OCI-LY7 (cell line): ENCODE measurements around the gene FMN2. TPM values are rescaled to one million over a fixed set of nuclear protein-coding genes. Genes with fewer than 3 reads are reported as not detected.

ENCODE experiments used
- BruUV-seq: library from RNA; stranded (reverse); fragments of 400-500 nt; replicated peaks from 2 replicates; lab custom pipeline; 2021; lab: Mats Ljungman, UMichigan
- CTCF ChIA-PET: fragments of 300-600 bp; sonication (Branson Sonifier 250); formaldehyde crosslinking; loops from one replicate; lab custom pipeline; 2022; ENCODE audit warnings: antibody characterized with exemption; ENCODE audit not compliant: unreplicated experiment; lab: Charles Lee
- POLR2A ChIA-PET: fragments of 300-600 bp; sonication (Branson Sonifier 250); formaldehyde crosslinking; loops from one replicate; lab custom pipeline; 2022; ENCODE audit warnings: antibody characterized with exemption; lab: Charles Lee
- DNase-seq: peaks from one replicate; pipeline ENCODE4 v3.0.0-alpha.2; 2015; ENCODE audit warnings: low spot score
- H2AFZ ChIP-seq: fragments of 200-600 bp; sonication (generic), shearing (Covaris generic); 2 replicates; pipeline ENCODE4 v1.6.1; 2014; ENCODE audit warnings: mild to moderate bottlenecking, antibody characterized with exemption, low read length, moderate library complexity
- H3K27ac ChIP-seq: fragments of 200-600 bp; sonication (generic); 2 replicates; pipeline ENCODE4 v1.5.1; 2014; ENCODE audit warnings: mixed run types, low read depth, mild to moderate bottlenecking, moderate library complexity, low read length, inconsistent platforms; ENCODE audit not compliant: poor library complexity, severe bottlenecking
- H3K36me3 ChIP-seq: fragments of 200-600 bp; sonication (generic); 2 replicates; pipeline ENCODE4 v1.6.1; 2014; ENCODE audit warnings: mild to moderate bottlenecking, antibody characterized with exemption, low read length, moderate library complexity, mixed read lengths; ENCODE audit not compliant: insufficient read depth
- H3K4me1 ChIP-seq: fragments of 200-600 bp; sonication (generic); 2 replicates; pipeline ENCODE4 v1.5.1; 2014; ENCODE audit warnings: mild to moderate bottlenecking, low read length; ENCODE audit not compliant: insufficient read depth, poor library complexity, severe bottlenecking
- H3K4me2 ChIP-seq: fragments of 200-600 bp; sonication (generic); 2 replicates; pipeline ENCODE4 v1.6.1; 2014; ENCODE audit warnings: mild to moderate bottlenecking, low read length
- H3K4me3 ChIP-seq: fragments of 200-600 bp; sonication (generic); 2 replicates; pipeline ENCODE4 v1.5.1; 2014; ENCODE audit warnings: mild to moderate bottlenecking, low read depth, low read length; ENCODE audit not compliant: poor library complexity, severe bottlenecking
- H3K79me2 ChIP-seq: fragments of 200-600 bp; sonication (generic); 2 replicates; pipeline ENCODE4 v1.6.1; 2016; ENCODE audit warnings: low read depth, mild to moderate bottlenecking, low read length, moderate library complexity, mixed read lengths; ENCODE audit not compliant: insufficient read depth
- H3K9me2 ChIP-seq: fragments of 200-600 bp; sonication (generic); 2 replicates; pipeline ENCODE4 v1.6.1; 2016; ENCODE audit warnings: mild to moderate bottlenecking, low read length, mixed read lengths; ENCODE audit not compliant: insufficient read depth
- H3K9me3 ChIP-seq: fragments of 200-600 bp; sonication (generic); 2 replicates; pipeline ENCODE4 v1.6.1; 2014; ENCODE audit warnings: mild to moderate bottlenecking, mixed run types, low read length, mixed read lengths
- H4K20me1 ChIP-seq: fragments of 200-600 bp; sonication (generic); 2 replicates; pipeline ENCODE4 v1.6.1; 2014; ENCODE audit warnings: mild to moderate bottlenecking, antibody characterized with exemption, low read length, moderate library complexity, mixed read lengths; ENCODE audit not compliant: insufficient read depth
- EZH2phosphoT487 ChIP-seq: fragments of 200-600 bp; sonication (generic); IDR thresholded peaks from 2 replicates; pipeline ENCODE4 v1.6.1; 2018; ENCODE audit warnings: low read depth, borderline replicate concordance, mild to moderate bottlenecking, mixed run types, antibody characterized with exemption, low read length, moderate library complexity, mixed read lengths
- intact Hi-C: fragments of 100-400 bp; cut with micrococcal nuclease; formaldehyde crosslinking; loops from one replicate; pipeline ENCODE4 v1.10.0; 2022; ENCODE audit not compliant: unreplicated experiment
- total RNA-seq, 2 experiments: library from RNA; depleted of rRNA in 1 of 2; stranded (reverse); fragments of >200 nt in 1 of 2; shearing (Covaris generic) in 1 of 2; gene quantifications; 2 replicates each; pipeline ENCODE4 v1.2.3, GENCODE V29; 2014 to 2022
- TF ChIP-seq, protein P1 (sequence below): fragments of 200-600 bp; sonication (generic); conservative IDR thresholded peaks from 2 replicates; pipeline ENCODE4 v1.5.1; 2014; ENCODE audit warnings: mild to moderate bottlenecking, antibody characterized with exemption, low read length, moderate library complexity, mixed read lengths

FMN2 gene
- total RNA-seq, 2 experiments from 2014 or later = not detected

GRCh38 chr1:240474133-240474614, 382.5 kb downstream of the FMN2 start:
- H2AFZ ChIP-seq = no peak overlapping the region
- intact Hi-C loops = no loop called here
- no peaks in the 10 kb centered on the region for H3K4me1 ChIP-seq
- H3K4me3 ChIP-seq = no peak overlapping the region
- TF ChIP-seq, protein P1, sequence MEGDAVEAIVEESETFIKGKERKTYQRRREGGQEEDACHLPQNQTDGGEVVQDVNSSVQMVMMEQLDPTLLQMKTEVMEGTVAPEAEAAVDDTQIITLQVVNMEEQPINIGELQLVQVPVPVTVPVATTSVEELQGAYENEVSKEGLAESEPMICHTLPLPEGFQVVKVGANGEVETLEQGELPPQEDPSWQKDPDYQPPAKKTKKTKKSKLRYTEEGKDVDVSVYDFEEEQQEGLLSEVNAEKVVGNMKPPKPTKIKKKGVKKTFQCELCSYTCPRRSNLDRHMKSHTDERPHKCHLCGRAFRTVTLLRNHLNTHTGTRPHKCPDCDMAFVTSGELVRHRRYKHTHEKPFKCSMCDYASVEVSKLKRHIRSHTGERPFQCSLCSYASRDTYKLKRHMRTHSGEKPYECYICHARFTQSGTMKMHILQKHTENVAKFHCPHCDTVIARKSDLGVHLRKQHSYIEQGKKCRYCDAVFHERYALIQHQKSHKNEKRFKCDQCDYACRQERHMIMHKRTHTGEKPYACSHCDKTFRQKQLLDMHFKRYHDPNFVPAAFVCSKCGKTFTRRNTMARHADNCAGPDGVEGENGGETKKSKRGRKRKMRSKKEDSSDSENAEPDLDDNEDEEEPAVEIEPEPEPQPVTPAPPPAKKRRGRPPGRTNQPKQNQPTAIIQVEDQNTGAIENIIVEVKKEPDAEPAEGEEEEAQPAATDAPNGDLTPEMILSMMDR = no peak
- no peak for TF ChIP-seq EZH2phosphoT487
- ChIA-PET POLR2A (no interaction called here), CTCF (no interaction called here)
- no peaks in the 10 kb centered on the region for H4K20me1 ChIP-seq
- no peaks in the 10 kb centered on the region for H3K9me3 ChIP-seq
- H3K79me2 ChIP-seq = no peaks in the 10 kb centered on the region
- DNase-seq = no peak
- H3K36me3 ChIP-seq = no peaks in the 10 kb centered on the region
- H3K9me2 ChIP-seq = no peaks in the 10 kb centered on the region
- BruUV-seq = no TSS peak
- no peak overlapping the region for H3K4me2 ChIP-seq
- no peak overlapping the region for H3K27ac ChIP-seq

DNA sequence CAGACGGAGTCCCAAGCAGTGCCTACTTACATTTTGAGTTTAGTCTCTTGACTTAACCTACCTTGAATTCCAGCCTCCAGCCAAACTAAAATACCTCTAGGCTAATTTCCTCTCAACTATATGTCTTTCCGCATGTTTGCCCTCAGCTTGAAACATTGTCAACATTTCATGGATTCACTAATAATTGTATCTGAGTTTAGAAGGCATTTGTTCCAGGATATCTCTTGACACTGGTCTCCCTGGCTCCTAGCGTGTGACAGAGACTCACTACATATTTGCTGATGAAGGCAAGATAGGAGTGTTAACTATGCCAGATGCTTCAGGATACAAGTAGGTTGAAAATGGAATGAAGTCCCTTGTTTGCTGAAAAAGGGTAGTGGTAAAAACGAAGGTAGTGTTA, 384.1 kb downstream of the FMN2 start:
- POLR2A ChIA-PET = no interaction called here
- Histone ChIP-seq H3K4me1 (no peaks in the 10 kb centered on the region), H2AFZ (no peak overlapping the region), H3K4me2 (no peak overlapping the region), H3K4me3 (no peak overlapping the region), H4K20me1 (no peaks in the 10 kb centered on the region), H3K79me2 (no peaks in the 10 kb centered on the region), H3K27ac (no peak overlapping the region), H3K9me3 (no peaks in the 10 kb centered on the region), H3K36me3 (no peaks in the 10 kb centered on the region), H3K9me2 (no peaks in the 10 kb centered on the region)
- no peak for DNase-seq
- CTCF ChIA-PET = no interaction called here
- TF ChIP-seq EZH2phosphoT487 = no peak
- TF ChIP-seq, protein P1 = no peak
- intact Hi-C loops = no loop called here
- no TSS peak for BruUV-seq

GRCh38 chr1:240478536-240478935, 386.9 kb downstream of the FMN2 start:
- H4K20me1 ChIP-seq = no peaks in the 10 kb centered on the region
- POLR2A ChIA-PET = no interaction called here
- TF ChIP-seq EZH2phosphoT487 = no peak
- TF ChIP-seq, protein P1 = no peak
- CTCF ChIA-PET = no interaction called here
- no peak overlapping the region for H3K4me3 ChIP-seq
- H3K9me2 ChIP-seq = no peaks in the 10 kb centered on the region
- no peaks in the 10 kb centered on the region for H3K9me3 ChIP-seq
- no peaks in the 10 kb centered on the region for H3K4me1 ChIP-seq
- intact Hi-C loops = no loop called here
- H3K4me2 ChIP-seq = no peak overlapping the region
- no TSS peak for BruUV-seq
- H3K79me2 ChIP-seq = no peaks in the 10 kb centered on the region
- no peak overlapping the region for H2AFZ ChIP-seq
- no peaks in the 10 kb centered on the region for H3K36me3 ChIP-seq
- no peak overlapping the region for H3K27ac ChIP-seq
- DNase-seq = no peak
